CD14-positive monocyte (primary cell): Measurements from ENCODE around the gene TENM3. TPM values are rescaled to one million over a fixed set of nuclear protein-coding genes. Genes with fewer than 3 reads are reported as not detected.

Experiments used
- DNase-seq, 3 donors: peaks; one replicate each; pipeline ENCODE4 v3.0.0-alpha.2; 2011 to 2022
- H2AFZ ChIP-seq: 2 replicates; pipeline ENCODE4 v1.6.0; 2012; ENCODE audit warnings: mild to moderate bottlenecking, low read depth, low read length, inconsistent platforms; ENCODE audit not compliant: insufficient read depth, poor library complexity, severe bottlenecking
- H3K27ac ChIP-seq, 2 donors: 1 replicate in 1 of 2; 2 replicates in 1 of 2; pipeline ENCODE4 v1.5.1; 2012 to 2013; ENCODE audit warnings: low read length in 2 of 2, control low read depth in 1 of 2, inconsistent platforms in 1 of 2, low read depth in 1 of 2, mild to moderate bottlenecking in 1 of 2
- H3K27me3 ChIP-seq, 2 donors: one replicate each; pipeline versions ENCODE4 v1.6.0 to v1.6.1; 2011 to 2013; ENCODE audit warnings: low read length in 2 of 2; ENCODE audit not compliant: control insufficient read depth in 2 of 2, insufficient read depth in 2 of 2
- H3K36me3 ChIP-seq, 2 donors: replicated peaks in 1 of 2; 1 replicate in 1 of 2; 2 replicates in 1 of 2; pipeline versions ENCODE4 v1.5.1 to v1.6.1; 2012 to 2013; ENCODE audit warnings: low read length in 2 of 2, control low read depth in 1 of 2, inconsistent platforms in 1 of 2, mild to moderate bottlenecking in 1 of 2; ENCODE audit not compliant: insufficient read depth in 2 of 2, control insufficient read depth in 1 of 2
- H3K4me1 ChIP-seq, 2 donors: 1 replicate in 1 of 2; 2 replicates in 1 of 2; pipeline versions ENCODE4 v1.5.1 to v1.6.1; 2012 to 2013; ENCODE audit warnings: low read length in 2 of 2, control low read depth in 1 of 2, inconsistent platforms in 1 of 2, mild to moderate bottlenecking in 1 of 2, moderate library complexity in 1 of 2; ENCODE audit not compliant: insufficient read depth in 2 of 2, control insufficient read depth in 1 of 2
- H3K4me2 ChIP-seq: replicated peaks from 2 replicates; pipeline ENCODE3; 2012; ENCODE audit warnings: low read length, moderate library complexity, mild to moderate bottlenecking; ENCODE audit not compliant: poor library complexity, severe bottlenecking; ENCODE audit errors: extremely low read depth
- H3K4me3 ChIP-seq, 3 experiments: fragments of 200-600 bp in 1 of 3; sonication (generic) in 1 of 3; replicated peaks in 1 of 3; 1 replicate in 2 of 3; 2 replicates in 1 of 3; pipeline ENCODE4 v1.5.1; 2011 to 2013; ENCODE audit warnings: low read length in 3 of 3, mild to moderate bottlenecking in 3 of 3, control low read depth in 2 of 3, low read depth in 2 of 3, inconsistent platforms in 1 of 3, moderate library complexity in 1 of 3
- H3K79me2 ChIP-seq: 2 replicates; pipeline ENCODE4 v1.6.0; 2012; ENCODE audit warnings: mild to moderate bottlenecking, control low read depth, inconsistent platforms, low read length, moderate library complexity; ENCODE audit not compliant: insufficient read depth
- H3K9ac ChIP-seq: 2 replicates; pipeline ENCODE4 v1.6.0; 2017; ENCODE audit warnings: low read length, mild to moderate bottlenecking; ENCODE audit not compliant: insufficient read depth, poor library complexity, severe bottlenecking
- H3K9me3 ChIP-seq, 2 donors: replicated peaks in 1 of 2; 1 replicate in 1 of 2; 2 replicates in 1 of 2; pipeline versions ENCODE4 v1.5.1 to v1.6.1; 2012 to 2013; ENCODE audit warnings: low read length in 2 of 2, control low read depth in 1 of 2; ENCODE audit not compliant: control insufficient read depth in 1 of 2, insufficient read depth in 1 of 2
- H4K20me1 ChIP-seq: 2 replicates; pipeline ENCODE4 v1.6.0; 2012; ENCODE audit warnings: mild to moderate bottlenecking, low read length, control low read depth, moderate library complexity; ENCODE audit not compliant: insufficient read depth
- H3K27ac Mint-ChIP-seq, 7 donors: one replicate each; pipeline ENCODE4 v1.8.0; 2020; ENCODE audit warnings: mild to moderate bottlenecking in 7 of 7, mixed read lengths in 7 of 7, moderate library complexity in 6 of 7, inconsistent platforms in 2 of 7
- H3K27me3 Mint-ChIP-seq, 3 donors: one replicate each; pipeline ENCODE4 v1.8.0; 2021 to 2022; ENCODE audit warnings: low read depth in 3 of 3, mild to moderate bottlenecking in 3 of 3, mixed read lengths in 3 of 3, moderate library complexity in 3 of 3, inconsistent platforms in 1 of 3
- H3K36me3 Mint-ChIP-seq, 2 donors: one replicate each; pipeline ENCODE4 v1.8.0; 2020; ENCODE audit warnings: mixed read lengths in 2 of 2, inconsistent platforms in 1 of 2, mild to moderate bottlenecking in 1 of 2
- H3K4me1 Mint-ChIP-seq: one replicate; pipeline ENCODE4 v1.8.0; 2020; ENCODE audit warnings: mild to moderate bottlenecking, mixed read lengths
- H3K4me3 Mint-ChIP-seq, 2 donors: one replicate each; pipeline ENCODE4 v1.8.0; 2020; ENCODE audit warnings: mild to moderate bottlenecking in 2 of 2, mixed read lengths in 2 of 2, moderate library complexity in 1 of 2
- H3K9me3 Mint-ChIP-seq, 7 donors: one replicate each; pipeline ENCODE4 v1.8.0; 2020 to 2022; ENCODE audit warnings: mixed read lengths in 7 of 7, mild to moderate bottlenecking in 6 of 7, moderate library complexity in 6 of 7, inconsistent platforms in 2 of 7
- WGBS: methylation state at CpG from one replicate; pipeline ENCODE4 v1.1.5; 2013; ENCODE audit warnings: missing lambda C conversion rate; ENCODE audit not compliant: insufficient coverage; 5-methylcytosine and 5-hydroxymethylcytosine counted together
- intact Hi-C, 2 donors: fragments of 100-400 bp; cut with micrococcal nuclease; formaldehyde crosslinking; loops; one replicate each; pipeline versions ENCODE4 v1.15.0 to v1.15.1; 2023
- polyA plus RNA-seq, 3 donors: library from polyadenylated mRNA; depleted of rRNA in 1 of 3; unstranded in 2 of 3; stranded (reverse) in 1 of 3; fragments of 300-500 nt in 2 of 3; fragments of >200 nt in 1 of 3; fragmentation: Illumina TruSeq in 2 of 3; gene quantifications; 1 replicate in 2 of 3; 2 replicates in 1 of 3; pipeline ENCODE4 v1.2.3, GENCODE V29; 2012 to 2021
- TF ChIP-seq, protein P1 (sequence below): fragments of 200-600 bp; IDR thresholded peaks from one replicate; pipeline ENCODE4 v1.8.0; 2022; ENCODE audit warnings: antibody characterized with exemption, mild to moderate bottlenecking

The TENM3 gene
- polyA plus RNA-seq, 3 donors = not detected

DNA sequence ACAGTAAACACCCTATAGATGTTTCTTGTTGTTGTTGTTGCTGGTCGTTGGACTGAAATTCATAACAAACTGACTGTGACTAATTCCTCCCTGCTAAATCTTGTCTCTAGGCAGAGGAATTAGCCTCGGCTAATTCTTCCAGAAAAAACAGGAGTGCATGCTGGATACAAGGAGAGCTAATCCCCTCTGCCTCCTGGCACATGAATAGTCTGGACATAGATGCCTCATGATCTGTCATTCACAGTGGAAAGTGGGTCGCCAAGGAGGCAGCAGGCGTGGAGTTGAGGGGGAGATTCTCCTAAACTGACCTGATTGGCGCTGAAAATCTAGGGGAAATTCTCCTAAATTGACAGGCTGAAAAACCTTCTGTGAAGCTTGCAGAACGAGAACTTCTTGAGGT is 453.9 kb downstream of the TENM3 start:
- Histone ChIP-seq H3K9ac (no peak overlapping the region), H4K20me1 (no peaks in the 10 kb centered on the region), H3K27ac (no peak overlapping the region), H3K36me3 (no peaks in the 10 kb centered on the region), H2AFZ (no peak overlapping the region), H3K4me2 (no peak overlapping the region), H3K4me1 (no peaks in the 10 kb centered on the region), H3K27me3 (no peaks in the 10 kb centered on the region), H3K79me2 (no peaks in the 10 kb centered on the region), H3K9me3 (no peaks in the 10 kb centered on the region), H3K4me3 (no peak overlapping the region)
- intact Hi-C loops = no loop called here
- no peaks in the 10 kb centered on the region for H3K36me3 Mint-ChIP-seq
- WGBS = 86% methylated on average over 4 of the region's 6 CpGs
- H3K27ac Mint-ChIP-seq = no peak overlapping the region
- H3K9me3 Mint-ChIP-seq = no peaks in the 10 kb centered on the region
- no peaks in the 10 kb centered on the region for H3K27me3 Mint-ChIP-seq
- TF ChIP-seq, protein P1, sequence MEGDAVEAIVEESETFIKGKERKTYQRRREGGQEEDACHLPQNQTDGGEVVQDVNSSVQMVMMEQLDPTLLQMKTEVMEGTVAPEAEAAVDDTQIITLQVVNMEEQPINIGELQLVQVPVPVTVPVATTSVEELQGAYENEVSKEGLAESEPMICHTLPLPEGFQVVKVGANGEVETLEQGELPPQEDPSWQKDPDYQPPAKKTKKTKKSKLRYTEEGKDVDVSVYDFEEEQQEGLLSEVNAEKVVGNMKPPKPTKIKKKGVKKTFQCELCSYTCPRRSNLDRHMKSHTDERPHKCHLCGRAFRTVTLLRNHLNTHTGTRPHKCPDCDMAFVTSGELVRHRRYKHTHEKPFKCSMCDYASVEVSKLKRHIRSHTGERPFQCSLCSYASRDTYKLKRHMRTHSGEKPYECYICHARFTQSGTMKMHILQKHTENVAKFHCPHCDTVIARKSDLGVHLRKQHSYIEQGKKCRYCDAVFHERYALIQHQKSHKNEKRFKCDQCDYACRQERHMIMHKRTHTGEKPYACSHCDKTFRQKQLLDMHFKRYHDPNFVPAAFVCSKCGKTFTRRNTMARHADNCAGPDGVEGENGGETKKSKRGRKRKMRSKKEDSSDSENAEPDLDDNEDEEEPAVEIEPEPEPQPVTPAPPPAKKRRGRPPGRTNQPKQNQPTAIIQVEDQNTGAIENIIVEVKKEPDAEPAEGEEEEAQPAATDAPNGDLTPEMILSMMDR = no peak
- H3K4me1 Mint-ChIP-seq = no peaks in the 10 kb centered on the region
- no peak overlapping the region for H3K4me3 Mint-ChIP-seq
- no peak for DNase-seq

DNA sequence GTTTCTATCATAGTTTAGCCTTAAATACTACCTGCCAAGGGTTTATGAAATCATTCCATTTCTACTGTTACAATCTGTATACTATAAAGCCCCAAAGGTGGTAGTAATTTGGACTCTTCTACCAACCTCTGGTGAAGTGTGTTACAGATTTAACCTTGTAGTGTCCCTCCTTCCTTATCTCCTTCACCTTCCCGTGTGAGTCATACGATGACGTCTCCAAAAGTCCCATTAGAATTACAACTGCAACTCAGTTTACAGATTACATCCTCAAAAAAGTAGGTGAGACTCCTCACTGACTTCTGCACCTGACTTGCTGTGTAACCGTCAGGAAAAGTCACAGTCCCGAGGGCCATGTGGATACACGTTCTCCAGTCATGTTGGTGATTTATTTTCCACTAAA is 455.0 kb downstream of the TENM3 start:
- no peaks in the 10 kb centered on the region for H3K27me3 ChIP-seq
- 75% methylated on average over 3 of the region's 6 CpGs for WGBS
- Mint-ChIP-seq H3K27ac (no peak overlapping the region), H3K36me3 (no peaks in the 10 kb centered on the region), H3K4me3 (no peak overlapping the region), H3K27me3 (no peaks in the 10 kb centered on the region), H3K4me1 (no peaks in the 10 kb centered on the region), H3K9me3 (no peaks in the 10 kb centered on the region)
- H3K4me3 ChIP-seq = no peak overlapping the region
- no peaks in the 10 kb centered on the region for H4K20me1 ChIP-seq
- no peaks in the 10 kb centered on the region for H3K36me3 ChIP-seq
- H3K9me3 ChIP-seq = no peaks in the 10 kb centered on the region
- no peaks in the 10 kb centered on the region for H3K79me2 ChIP-seq
- no peak overlapping the region for H2AFZ ChIP-seq
- no peaks in the 10 kb centered on the region for H3K4me1 ChIP-seq
- H3K27ac ChIP-seq = no peak overlapping the region
- no peak overlapping the region for H3K4me2 ChIP-seq
- TF ChIP-seq, protein P1 = no peak
- DNase-seq = no peak
- no peak overlapping the region for H3K9ac ChIP-seq
- intact Hi-C loops = no loop called here
